ENCODE measurements around the gene MADCAM1. TPM values are rescaled to one million over a fixed set of nuclear protein-coding genes. Genes with fewer than 3 reads are reported as not detected.

The MADCAM1 gene
- total and polyA plus RNA-seq, 10 of the 15 experiments (the other 5 are each of a cell fraction or from before 2014, with no cell fraction given), result 0.06 to 0.32 (median 0.31) TPM; not detected in 5

GRCh38 chr19:511101-511851 lies 15.0 kb downstream of the MADCAM1 start (continued):
- no peak for TF ChIP-seq BCL11A (IDR thresholded peaks at IDR 0.05; ENCODE audit: low read depth, low read length)
- no peak for TF ChIP-seq E2F8 (IDR thresholded peaks at IDR 0.05; ENCODE audit: low read depth, partially characterized antibody)
- TF ChIP-seq TCF7 (IDR thresholded peaks at IDR 0.05; ENCODE audit: borderline replicate concordance), result no peak
- no peak for TF ChIP-seq CBFB (IDR thresholded peaks at IDR 0.05; ENCODE audit: low read depth)
- no peak for TF ChIP-seq ZNF207 (IDR thresholded peaks at IDR 0.05; ENCODE audit: borderline replicate concordance)
- TF ChIP-seq ATF2 (IDR thresholded peaks at IDR 0.05; ENCODE audit: low read length), result no peak
- no peak for TF ChIP-seq ZNF384 (IDR thresholded peaks at IDR 0.05; ENCODE audit: borderline replicate concordance, low read depth, low read length)
- TF ChIP-seq RCOR1 (conservative IDR thresholded peaks at IDR 0.05; ENCODE audit: low read depth, low read length), result no peak
- no peak for TF ChIP-seq CUX1 (IDR thresholded peaks at IDR 0.05; ENCODE audit: insufficient replicate concordance, low read depth, low read length)
- TF ChIP-seq SREBF1 (IDR thresholded peaks at IDR 0.05; ENCODE audit: low read length), result no peak
- TF ChIP-seq POLR2A (IDR thresholded peaks at IDR 0.05; ENCODE audit: low read depth, low read length), result peak; percentile 13; the same call in 1 of the 2 replicates
- no peak for TF ChIP-seq NR2C1 (IDR thresholded peaks at IDR 0.05)
- no peak for TF ChIP-seq USF2 (IDR thresholded peaks at IDR 0.05; ENCODE audit: borderline replicate concordance, low read depth, low read length)
- TF ChIP-seq CHD2 (IDR thresholded peaks at IDR 0.05; ENCODE audit: borderline replicate concordance, low read depth, low read length), result no peak
- TF ChIP-seq CBX3 (IDR thresholded peaks at IDR 0.05; ENCODE audit: borderline replicate concordance, low read depth), result no peak
- no peak for TF ChIP-seq RELA (IDR thresholded peaks at IDR 0.05; ENCODE audit: borderline replicate concordance, partially characterized antibody)
- TF ChIP-seq MEF2B (IDR thresholded peaks at IDR 0.05; ENCODE audit: partially characterized antibody, poor library complexity, severe bottlenecking), result no peak
- no peak for TF ChIP-seq KLF5 (IDR thresholded peaks at IDR 0.05; ENCODE audit: partially characterized antibody)
- TF ChIP-seq POU2F2 (IDR thresholded peaks at IDR 0.05; ENCODE audit: borderline replicate concordance, low read depth, low read length), result peak; percentile 36; the same call in 1 of the 3 replicates
- TF ChIP-seq JUND (IDR thresholded peaks at IDR 0.05; ENCODE audit: low read depth, low read length), result 0 out of 2 replicates have a peak, but pooled peaks have one; percentile 41
- TF ChIP-seq HDAC6 (IDR thresholded peaks at IDR 0.05; ENCODE audit: unreplicated experiment), result no peak
